ENCODE results near the gene CIBAR2.

Gene CIBAR2

GRCh38 chr16:85111184-85111583 is 1.1 kb downstream of the CIBAR2 start:
- DNase-seq = no peak
- in situ Hi-C loops (cut with HindIII; ENCODE audit: low pct_ligation_motif_present, low pct_unique_long_range_greater_than_20kb, low sequenced_read_pairs) = no loop called here

GRCh38 chr16:85110105-85110504 is 2.2 kb downstream of the CIBAR2 start:
- in situ Hi-C loops (cut with HindIII; ENCODE audit: low pct_ligation_motif_present, low pct_unique_long_range_greater_than_20kb, low sequenced_read_pairs) = no loop called here
- DNase-seq = no peak

- in situ Hi-C loops (cut with HindIII; ENCODE audit: low pct_ligation_motif_present, low pct_unique_long_range_greater_than_20kb, low sequenced_read_pairs) = no loop called here
Observed at GRCh38 chr16:85107532-85107931, 4.7 kb downstream of the CIBAR2 start.

DNA sequence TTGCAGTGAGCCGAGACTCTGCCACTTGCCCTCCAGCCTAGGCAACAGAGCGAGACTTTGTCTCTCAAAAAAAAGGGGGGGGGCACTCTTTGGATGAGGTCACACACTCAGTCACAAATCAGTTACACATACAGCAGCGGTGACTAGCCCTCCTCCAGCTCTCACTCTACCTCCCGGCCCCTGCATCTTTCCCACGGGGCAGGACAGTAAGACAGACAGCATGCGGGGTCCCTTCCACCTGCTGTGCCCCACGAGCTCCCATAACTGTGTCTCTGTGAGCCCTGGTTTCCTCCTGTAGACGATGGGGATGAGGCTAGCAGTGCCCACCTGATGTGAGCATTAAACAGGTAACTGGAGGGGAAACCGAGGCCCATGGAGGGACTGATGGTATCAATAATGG is 5.2 kb downstream of the CIBAR2 start:
- no peak for DNase-seq
- in situ Hi-C loops (cut with HindIII; ENCODE audit: low pct_ligation_motif_present, low pct_unique_long_range_greater_than_20kb, low sequenced_read_pairs) = no loop called here

More at GRCh38 chr16:85107532-85107931, 4.7 kb downstream of the CIBAR2 start:
- DNase-seq = no peak

DNA sequence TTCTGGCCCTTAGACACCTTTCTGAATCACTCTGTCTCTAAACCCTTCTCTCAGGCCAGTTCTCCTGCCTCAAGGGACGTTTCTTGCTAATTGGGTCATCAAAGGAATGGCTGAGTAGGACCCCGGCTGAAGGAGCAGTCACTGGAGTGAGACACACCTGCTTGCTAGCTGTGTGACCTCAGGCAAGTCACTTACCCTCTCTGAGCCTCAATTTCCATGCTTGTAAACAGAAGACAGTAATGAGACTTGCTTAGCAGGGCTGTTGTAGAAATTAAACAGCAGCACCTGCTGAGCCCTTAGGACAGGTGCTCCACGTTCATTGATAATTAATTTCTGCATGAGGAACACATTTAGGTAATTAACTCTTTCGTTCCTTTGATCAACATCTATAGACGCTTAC is 6.8 kb downstream of the CIBAR2 start:
- in situ Hi-C loops (cut with HindIII; ENCODE audit: low pct_ligation_motif_present, low pct_unique_long_range_greater_than_20kb, low sequenced_read_pairs) = no loop called here
- no peak for DNase-seq

DNA sequence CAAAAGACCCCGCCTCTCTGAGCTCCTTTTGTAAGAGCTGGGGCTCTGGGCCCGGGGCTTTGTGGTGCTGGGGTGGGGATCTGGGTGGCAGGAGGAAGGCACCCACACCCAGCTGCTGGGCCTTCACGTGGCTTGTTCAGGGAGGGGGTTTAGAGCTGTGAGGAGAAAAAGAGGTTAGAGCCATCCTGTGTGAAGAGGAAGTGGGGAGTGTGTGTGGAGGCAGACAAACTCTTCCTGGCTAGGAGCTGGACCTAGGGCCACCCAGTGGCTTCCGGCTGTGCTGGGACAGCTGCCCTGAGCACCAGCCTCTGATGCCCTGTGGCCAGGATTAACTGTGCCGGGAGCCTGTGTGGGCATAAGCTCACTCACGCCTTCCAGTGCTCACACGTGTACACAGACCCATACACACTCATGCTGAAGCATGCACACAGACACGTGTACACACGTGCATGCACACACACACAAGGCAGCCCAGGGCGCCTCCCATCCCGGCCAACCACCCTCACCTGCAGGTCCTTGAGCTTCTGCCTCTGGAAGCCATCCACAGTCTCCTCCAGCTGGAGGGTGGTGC is 7.4 kb downstream of the CIBAR2 start:
- DNase-seq = no peak
- in situ Hi-C loops (cut with HindIII; ENCODE audit: low pct_ligation_motif_present, low pct_unique_long_range_greater_than_20kb, low sequenced_read_pairs) = no loop called here

DNA sequence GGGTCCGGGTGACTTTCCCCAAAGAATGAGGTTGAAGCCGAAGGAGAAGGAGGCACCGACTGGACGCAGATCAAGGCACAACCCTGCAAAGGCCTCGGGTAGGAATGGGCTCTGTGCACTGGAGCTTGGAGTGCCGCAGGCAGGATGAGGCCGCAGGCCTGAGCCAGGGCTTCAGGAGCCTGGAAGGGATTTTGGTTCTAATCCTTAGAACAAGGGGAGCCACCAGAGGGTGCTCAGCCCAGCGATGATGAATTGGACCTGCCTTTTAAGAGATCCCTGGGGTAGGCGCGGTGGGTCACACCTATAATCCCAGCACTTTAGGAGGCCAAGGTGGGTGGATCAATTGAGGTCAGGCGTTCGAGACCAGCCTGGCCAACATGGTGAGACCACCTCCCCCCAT is 8.1 kb downstream of the CIBAR2 start:
- in situ Hi-C loops (cut with HindIII; ENCODE audit: low pct_ligation_motif_present, low pct_unique_long_range_greater_than_20kb, low sequenced_read_pairs) = no loop called here
- no peak for DNase-seq

GRCh38 chr16:85103114-85104079 is 8.9 kb downstream of the CIBAR2 start:
- in situ Hi-C loops (cut with HindIII; ENCODE audit: low pct_ligation_motif_present, low pct_unique_long_range_greater_than_20kb, low sequenced_read_pairs) = no loop called here

GRCh38 chr16:85101956-85102630 is 10.2 kb downstream of the CIBAR2 start:
- in situ Hi-C loops (cut with HindIII; ENCODE audit: low pct_ligation_motif_present, low pct_unique_long_range_greater_than_20kb, low sequenced_read_pairs) = no loop called here

More at GRCh38 chr16:85103114-85104079, 8.9 kb downstream of the CIBAR2 start:
- no peak for DNase-seq

GRCh38 chr16:85100265-85100664 is 12.0 kb downstream of the CIBAR2 start:
- DNase-seq = no peak
- in situ Hi-C loops (cut with HindIII; ENCODE audit: low pct_ligation_motif_present, low pct_unique_long_range_greater_than_20kb, low sequenced_read_pairs) = no loop called here

More at GRCh38 chr16:85101956-85102630, 10.2 kb downstream of the CIBAR2 start:
- no peak for DNase-seq

DNA sequence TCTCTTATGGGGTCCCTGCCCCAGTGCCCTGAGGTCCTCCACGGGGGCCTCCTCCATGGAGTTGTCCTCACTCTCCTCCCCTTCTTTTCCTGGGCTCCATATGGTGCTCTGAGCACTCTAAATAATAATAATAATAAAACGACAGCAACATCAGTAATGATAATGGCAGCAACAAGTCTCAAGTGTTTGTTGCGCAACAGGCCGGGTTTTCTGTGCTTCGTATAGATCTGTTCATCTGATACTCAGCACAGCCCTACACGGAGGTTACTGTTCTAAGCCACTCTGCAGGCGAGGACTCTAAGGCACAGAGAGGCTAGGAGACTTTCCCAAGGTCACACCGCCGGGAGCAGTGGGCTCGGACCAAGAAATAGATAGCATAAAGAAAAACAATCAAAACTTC is 13.7 kb downstream of the CIBAR2 start:
- in situ Hi-C loops (cut with HindIII; ENCODE audit: low pct_ligation_motif_present, low pct_unique_long_range_greater_than_20kb, low sequenced_read_pairs) = no loop called here
- no peak for DNase-seq

GRCh38 chr16:85096921-85097320 is 15.4 kb downstream of the CIBAR2 start:
- no peak for DNase-seq
- in situ Hi-C loops (cut with HindIII; ENCODE audit: low pct_ligation_motif_present, low pct_unique_long_range_greater_than_20kb, low sequenced_read_pairs) = no loop called here

DNA sequence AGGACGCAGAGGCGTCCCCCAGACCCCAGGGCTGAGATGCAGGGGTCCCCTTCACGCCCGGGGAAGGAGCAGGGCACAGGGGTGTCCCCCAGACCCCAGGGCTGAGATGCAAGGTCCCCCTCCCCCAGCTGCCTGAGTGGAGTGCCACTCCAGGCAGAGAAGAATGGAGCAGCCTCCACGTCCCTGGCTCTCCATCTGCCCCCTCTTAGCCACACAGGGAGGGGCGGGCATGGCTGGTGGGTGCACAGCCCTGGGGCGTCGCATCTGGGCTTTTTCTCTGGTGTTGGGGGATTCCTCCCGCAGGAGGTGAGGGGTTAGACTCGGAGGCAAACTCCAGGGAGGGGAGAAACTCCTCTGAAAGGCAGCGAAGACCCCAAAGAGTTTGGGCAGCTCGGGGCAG is 17.5 kb downstream of the CIBAR2 start:
- no peak for DNase-seq
- in situ Hi-C loops (cut with HindIII; ENCODE audit: low pct_ligation_motif_present, low pct_unique_long_range_greater_than_20kb, low sequenced_read_pairs) = no loop called here

DNA sequence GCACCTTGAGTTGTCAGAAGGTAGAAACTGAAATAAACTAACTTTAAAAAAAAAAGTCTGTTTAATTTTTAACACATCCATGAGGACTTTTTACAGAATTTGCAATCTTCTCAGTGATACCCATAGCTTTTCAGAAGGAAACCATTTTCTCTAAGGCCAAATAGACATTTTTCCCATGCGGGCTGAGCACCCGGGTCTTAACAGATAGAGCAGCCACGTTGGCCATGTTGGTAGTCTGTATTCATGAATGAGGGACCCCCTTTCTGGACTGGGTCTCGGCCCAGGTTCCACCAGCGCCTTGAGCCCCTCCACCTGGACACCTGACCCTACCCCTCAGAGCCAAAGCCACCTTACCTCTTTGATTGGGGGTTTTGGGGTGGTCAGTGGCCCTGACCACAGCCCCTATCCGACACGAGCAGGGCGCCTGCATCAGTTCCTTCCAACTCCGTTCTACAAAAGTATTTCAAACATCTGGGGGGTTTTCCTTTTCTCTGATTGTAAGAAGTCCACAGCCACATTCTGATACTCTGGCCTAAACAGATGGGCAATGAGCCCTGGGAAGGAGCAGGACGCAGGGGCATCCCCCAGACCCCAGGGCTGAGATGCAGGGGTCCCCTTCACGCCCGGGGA is 18.0 kb downstream of the CIBAR2 start:
- in situ Hi-C loops (cut with HindIII; ENCODE audit: low pct_ligation_motif_present, low pct_unique_long_range_greater_than_20kb, low sequenced_read_pairs) = no loop called here
- no peak for DNase-seq

DNA sequence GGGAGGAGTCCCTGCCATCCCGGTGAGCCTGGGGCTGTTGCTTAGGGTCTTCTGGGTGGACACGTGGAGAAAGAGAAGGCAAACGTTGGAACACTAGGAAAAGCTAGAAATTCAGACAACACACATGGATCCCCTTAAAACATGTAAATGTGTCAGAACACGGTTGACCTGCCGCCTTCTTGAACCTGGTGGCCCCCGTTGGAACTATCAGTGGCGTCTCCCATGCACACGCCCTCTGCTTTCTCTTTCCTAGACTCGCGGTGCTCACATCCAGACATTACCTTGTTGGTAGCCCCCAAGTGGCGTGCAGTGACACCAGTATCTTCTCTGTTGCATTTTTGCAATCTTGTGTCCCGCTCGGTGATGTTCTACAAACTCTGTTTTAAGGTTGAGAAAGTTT is 18.6 kb downstream of the CIBAR2 start:
- no peak for DNase-seq

GRCh38 chr16:85092851-85093250 is 19.4 kb downstream of the CIBAR2 start:
- in situ Hi-C loops (cut with HindIII; ENCODE audit: low pct_ligation_motif_present, low pct_unique_long_range_greater_than_20kb, low sequenced_read_pairs) = no loop called here
- DNase-seq = no peak

More for the DNA sequence above, 18.6 kb downstream of the CIBAR2 start:
- in situ Hi-C loops (cut with HindIII; ENCODE audit: low pct_ligation_motif_present, low pct_unique_long_range_greater_than_20kb, low sequenced_read_pairs) = no loop called here

DNA sequence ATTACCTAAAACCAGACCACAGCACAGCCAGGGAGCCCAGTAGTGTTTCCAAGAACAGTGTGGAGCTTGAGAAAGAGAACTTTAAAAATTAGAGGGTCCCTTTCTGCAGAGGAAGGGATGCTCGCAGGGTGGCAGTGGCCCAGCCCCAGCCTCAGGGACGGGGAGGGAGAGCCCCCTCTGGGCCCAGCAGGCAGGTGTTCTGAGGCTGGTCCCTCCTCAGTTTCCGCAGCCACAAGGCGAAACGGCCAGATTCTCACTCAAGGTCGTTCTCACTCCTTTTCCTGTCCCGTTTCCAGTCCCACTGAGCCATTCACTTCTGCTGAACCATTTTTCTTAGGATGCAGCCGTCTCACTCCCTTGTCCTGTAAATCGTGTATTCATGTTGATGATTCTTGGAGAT is 20.0 kb downstream of the CIBAR2 start:
- no peak for DNase-seq
- in situ Hi-C loops (cut with HindIII; ENCODE audit: low pct_ligation_motif_present, low pct_unique_long_range_greater_than_20kb, low sequenced_read_pairs) = no loop called here

GRCh38 chr16:85091522-85091910 is 20.8 kb downstream of the CIBAR2 start:
- in situ Hi-C loops (cut with HindIII; ENCODE audit: low pct_ligation_motif_present, low pct_unique_long_range_greater_than_20kb, low sequenced_read_pairs) = no loop called here
- no peak for DNase-seq

All from ACHN (cell line).